GM12891 (cell line): ENCODE results near the gene VTN.

Source experiments
- POLR2A ChIP-seq: IDR thresholded peaks from 2 replicates; pipeline ENCODE4 v1.6.1; 2011; ENCODE audit warnings: low read depth, low read length, control low read depth
- POLR2AphosphoS5 ChIP-seq: IDR thresholded peaks from 2 replicates; pipeline ENCODE4 v1.6.1; 2011; ENCODE audit warnings: low read depth, low read length, control low read depth

DNA sequence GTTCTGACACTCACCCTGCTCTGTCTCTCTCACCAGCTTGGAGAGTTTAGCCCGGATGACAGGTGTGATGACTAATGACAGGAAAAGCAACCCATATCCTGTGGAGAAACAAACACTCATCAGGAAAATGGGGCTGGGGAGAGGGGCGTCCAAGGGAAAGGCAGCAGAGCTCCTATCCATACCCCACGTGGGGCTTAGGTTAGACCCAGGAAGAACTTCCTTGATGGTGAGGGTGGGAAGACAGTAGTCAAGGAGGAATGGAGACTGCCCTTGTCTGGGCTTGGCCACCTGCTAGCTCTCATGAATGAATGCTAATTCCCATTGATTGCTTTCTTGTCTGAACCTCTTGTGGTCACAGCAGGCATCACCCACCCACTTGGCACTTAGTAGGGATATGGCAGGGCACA lies 32.1 kb upstream of the VTN start:
- TF ChIP-seq POLR2AphosphoS5 (no peak), POLR2A (no peak)
